ENCODE measurements around the gene ERCC3. TPM values are rescaled to one million over a fixed set of nuclear protein-coding genes. Genes with fewer than 3 reads are reported as not detected.

Gene ERCC3
- 48.0 to 52.0 TPM (median 50.2 TPM) in 5 replicates for total RNA-seq (2022; extraction: Qiagen RNA extraction; ENCODE audit: low read depth)

GRCh38 chr2:127293748-127294562, at the start of gene ERCC3:
Gene ERCC3 (minus strand): TSS chr2:127294144. CDS start chr2:127294081, 63 bp downstream.

DNA sequence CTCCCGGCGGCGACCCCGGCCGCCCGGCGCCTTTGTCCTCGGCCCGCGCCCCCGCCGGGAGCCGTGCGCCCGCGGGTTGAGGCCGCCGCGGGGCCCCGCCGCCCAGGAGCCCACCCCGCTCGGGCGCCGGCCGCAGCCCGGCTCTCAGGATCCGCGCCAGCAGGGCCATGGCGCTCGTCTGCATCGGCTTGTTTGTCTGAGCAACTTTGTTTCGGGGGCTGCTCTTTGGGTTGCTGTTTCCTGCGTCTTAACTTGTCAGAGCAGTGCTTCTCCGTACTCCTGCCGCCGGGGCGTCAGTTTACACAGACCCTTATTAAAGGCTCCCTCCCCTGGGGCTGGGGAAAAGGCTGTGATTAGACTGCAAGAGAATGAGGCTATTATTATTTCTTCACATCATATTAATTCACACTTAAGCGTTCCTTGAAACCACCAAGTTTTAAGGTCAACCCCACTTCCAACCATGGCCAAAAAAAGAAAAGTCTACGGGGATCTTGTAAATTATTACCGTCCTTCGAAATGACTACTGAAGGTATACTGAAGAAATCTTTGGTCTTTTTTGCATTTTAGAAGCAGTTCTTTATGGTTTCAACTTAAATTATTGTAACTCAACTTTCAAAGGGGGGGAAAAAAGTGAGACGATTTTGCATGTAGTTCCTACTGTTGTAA, 73.7 kb downstream of the ERCC3 start, which contains the start of gene CYP27C1:
TSS of gene CYP27C1 (minus strand) at position 198 of the 666 bp plus-strand sequence. CDS start at position 169, 29 bp downstream.

Other genes starting within 250 kb of the ERCC3 start
- gene BIN1, start 187.0 kb downstream of the ERCC3 start, total RNA-seq (2022; extraction: Qiagen RNA extraction; ENCODE audit: low read depth): 30.9 to 34.7 TPM (median 32.6 TPM) in 5 replicates
- 3.3 to 6.2 TPM (median 4.4 TPM) in 5 replicates for gene CYP27C1, start 73.8 kb downstream of the ERCC3 start, total RNA-seq (2022; extraction: Qiagen RNA extraction; ENCODE audit: low read depth)
- gene MAP3K2, start 93.8 kb upstream of the ERCC3 start, total RNA-seq (2022; extraction: Qiagen RNA extraction; ENCODE audit: low read depth): 13.4 to 24.5 TPM (median 20.0 TPM) in 5 replicates
- gene PROC, start 124.3 kb upstream of the ERCC3 start, total RNA-seq (2022; extraction: Qiagen RNA extraction; ENCODE audit: low read depth): 1.8 to 4.4 TPM (median 3.7 TPM) in 5 replicates
- gene IWS1, start 232.3 kb upstream of the ERCC3 start, total RNA-seq (2022; extraction: Qiagen RNA extraction; ENCODE audit: low read depth): 32.2 to 41.2 TPM (median 39.1 TPM) in 5 replicates
- gene MYO7B, start 241.5 kb upstream of the ERCC3 start, total RNA-seq (2022; extraction: Qiagen RNA extraction; ENCODE audit: low read depth): 0.12 to 0.32 TPM (median 0.21 TPM) in 5 replicates